ENCODE results near the gene SLC35G3.

Gene SLC35G3

DNA sequence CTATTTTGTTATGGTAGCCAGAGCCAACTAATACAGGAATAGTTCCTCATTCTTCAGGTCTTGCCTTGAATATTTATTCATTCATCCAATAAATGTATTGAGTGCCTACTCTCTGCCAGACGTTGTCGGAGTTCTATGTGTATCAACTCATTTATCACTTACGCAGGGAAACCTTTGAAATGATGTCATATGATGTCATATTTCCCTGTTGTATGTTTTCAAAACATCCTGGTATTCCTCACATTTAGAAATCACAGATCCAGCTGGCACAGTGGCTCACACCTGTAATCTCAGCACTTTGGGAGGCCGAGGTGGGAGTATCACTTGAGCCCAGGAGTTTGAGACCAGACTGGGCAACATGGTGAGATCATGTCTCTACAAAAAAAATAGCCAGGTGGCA is 49.4 kb downstream of the SLC35G3 start:
- Histone ChIP-seq H3K4me3 (replicated peaks; ENCODE audit: low read depth, low read length) (no peak overlapping the region), H3K36me3 (ENCODE audit: control insufficient read depth, insufficient read depth, low read length) (0 out of 2 replicates have a peak, but pooled peaks cover 1% of the 10 kb centered on the region), H3K27me3 (replicated peaks; ENCODE audit: control insufficient read depth, insufficient read depth, low read length) (no peaks in the 10 kb centered on the region; the same call in 1 of the 2 replicates)
- no peak for DNase-seq (ENCODE audit: extremely low read depth, insufficient read length)
- TF ChIP-seq, protein P1, sequence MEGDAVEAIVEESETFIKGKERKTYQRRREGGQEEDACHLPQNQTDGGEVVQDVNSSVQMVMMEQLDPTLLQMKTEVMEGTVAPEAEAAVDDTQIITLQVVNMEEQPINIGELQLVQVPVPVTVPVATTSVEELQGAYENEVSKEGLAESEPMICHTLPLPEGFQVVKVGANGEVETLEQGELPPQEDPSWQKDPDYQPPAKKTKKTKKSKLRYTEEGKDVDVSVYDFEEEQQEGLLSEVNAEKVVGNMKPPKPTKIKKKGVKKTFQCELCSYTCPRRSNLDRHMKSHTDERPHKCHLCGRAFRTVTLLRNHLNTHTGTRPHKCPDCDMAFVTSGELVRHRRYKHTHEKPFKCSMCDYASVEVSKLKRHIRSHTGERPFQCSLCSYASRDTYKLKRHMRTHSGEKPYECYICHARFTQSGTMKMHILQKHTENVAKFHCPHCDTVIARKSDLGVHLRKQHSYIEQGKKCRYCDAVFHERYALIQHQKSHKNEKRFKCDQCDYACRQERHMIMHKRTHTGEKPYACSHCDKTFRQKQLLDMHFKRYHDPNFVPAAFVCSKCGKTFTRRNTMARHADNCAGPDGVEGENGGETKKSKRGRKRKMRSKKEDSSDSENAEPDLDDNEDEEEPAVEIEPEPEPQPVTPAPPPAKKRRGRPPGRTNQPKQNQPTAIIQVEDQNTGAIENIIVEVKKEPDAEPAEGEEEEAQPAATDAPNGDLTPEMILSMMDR (IDR thresholded peaks at IDR 0.05; ENCODE audit: insufficient read depth, low read length, poor library complexity, severe bottlenecking) = no peak

All from GM06990 (cell line).